ENCODE results near the gene AQP11.
"Not testable (repeated sequence)": the region's sequence is repeated elsewhere in the genome, so short reads cannot be mapped to it uniquely, and the experiment has no call there.

AQP11 gene

GRCh38 chr11:77593883-77594282 is 4.1 kb downstream of the AQP11 start:
- no peak for DNase-seq

- DNase-seq = no peak
These were observed 6.9 kb downstream of the AQP11 start for GRCh38 chr11:77596626-77597025.

GRCh38 chr11:77598195-77598594 is 8.4 kb downstream of the AQP11 start:
- DNase-seq = no peak

- DNase-seq = no peak
These were observed 12.8 kb downstream of the AQP11 start for GRCh38 chr11:77602381-77603088.

GRCh38 chr11:77604281-77604680 is 14.5 kb downstream of the AQP11 start:
- no peak for DNase-seq

- no peak for DNase-seq
These were observed 19.5 kb downstream of the AQP11 start for GRCh38 chr11:77609234-77609633.

- no peak for DNase-seq
These were observed 22.2 kb downstream of the AQP11 start for GRCh38 chr11:77611921-77612320.

- DNase-seq = no peak
These were observed 28.1 kb downstream of the AQP11 start for GRCh38 chr11:77617892-77618291.

GRCh38 chr11:77619576-77620198 is 29.9 kb downstream of the AQP11 start:
- peak; percentile 57 for DNase-seq

GRCh38 chr11:77630157-77630710 is 40.5 kb downstream of the AQP11 start:
- no peak for DNase-seq

- not testable (repeated sequence) for DNase-seq
These were observed 44.2 kb downstream of the AQP11 start for GRCh38 chr11:77633926-77634325.

GRCh38 chr11:77636731-77637344 is 47.1 kb downstream of the AQP11 start:
- DNase-seq = no peak

- DNase-seq = peak; percentile 82
These were observed 47.8 kb downstream of the AQP11 start, which contains the start of gene CLNS1A for GRCh38 chr11:77637345-77638165. Gene CLNS1A (minus strand): TSS chr11:77637794. CDS start chr11:77637714, 80 bp downstream.

- DNase-seq = no peak
These were observed 52.5 kb downstream of the AQP11 start for GRCh38 chr11:77642228-77642627.

- DNase-seq = no peak
These were observed 55.1 kb downstream of the AQP11 start for GRCh38 chr11:77644887-77645286.

- DNase-seq = no peak
These were observed 58.0 kb downstream of the AQP11 start for GRCh38 chr11:77647654-77648305.

- DNase-seq = no peak
These were observed 60.4 kb downstream of the AQP11 start for GRCh38 chr11:77650123-77650522.

- DNase-seq = no peak
These were observed 65.1 kb downstream of the AQP11 start for GRCh38 chr11:77654770-77655434.

- no peak for DNase-seq
These were observed 66.6 kb downstream of the AQP11 start for GRCh38 chr11:77656362-77656761.

- DNase-seq = no peak
These were observed 68.7 kb downstream of the AQP11 start for GRCh38 chr11:77658213-77659013.

Measured in CD4-positive, alpha-beta T cell treated with Interleukin-21 for 1 hour (primary cell).